GM12878 (cell line): ENCODE measurements around the gene CSMD2. TPM values are rescaled to one million over a fixed set of nuclear protein-coding genes. Genes with fewer than 3 reads are reported as not detected.

ENCODE experiments used
- ATAC-seq: fragments of 200-7000 bp; cut with Tn5 transposase; 3 replicates; pipeline ENCODE4 v1.9.1; 2020; ENCODE audit warnings: mild to moderate bottlenecking, moderate library complexity
- BruUV-seq: library from RNA; stranded (reverse); fragments of 400-500 nt; replicated peaks from 2 replicates; lab custom pipeline; 2021; lab: Mats Ljungman, UMichigan
- CTCF ChIA-PET: fragments of 300-600 bp; sonication (Branson Sonifier 250); formaldehyde crosslinking; extraction: SDS; loops from one replicate; lab custom pipeline; 2021; ENCODE audit warnings: inconsistent platforms; lab: Yijun Ruan, JAX
- POLR2A ChIA-PET: fragments of 350-600 bp; formaldehyde crosslinking; extraction: SDS; loops from one replicate; lab custom pipeline; 2021; ENCODE audit warnings: inconsistent platforms; lab: Charles Lee
- RAD21 ChIA-PET: fragments of 300-600 bp; sonication (Branson Sonifier 250); formaldehyde crosslinking; loops from one replicate; lab custom pipeline; 2023; ENCODE audit warnings: antibody characterized with exemption; ENCODE audit not compliant: unreplicated experiment; lab: Charles Lee
- SMC1A ChIA-PET: fragments of 300-600 bp; sonication (Branson Sonifier 250); formaldehyde crosslinking; loops from one replicate; lab custom pipeline; 2023; ENCODE audit not compliant: unreplicated experiment, uncharacterized antibody; lab: Charles Lee
- DNase-seq: peaks from one replicate; pipeline ENCODE4 v3.0.0-alpha.2; 2011; ENCODE audit warnings: low read depth, low spot score
- FAIRE-seq: peaks from 3 replicates; lab custom pipeline; 2011; peaks lifted over from hg19 to GRCh38; lab: Jason Lieb, UNC
- H2AFZ ChIP-seq: 2 replicates; pipeline ENCODE4 v1.6.0; 2011; ENCODE audit warnings: low read depth, low read length, control low read depth; ENCODE audit not compliant: control insufficient read depth
- H3K27ac ChIP-seq: 2 replicates; pipeline ENCODE4 v1.5.1; 2011; ENCODE audit warnings: control low read depth; ENCODE audit not compliant: control insufficient read depth, insufficient read depth
- H3K27me3 ChIP-seq, 2 experiments: replicated peaks in 1 of 2; 2 replicates each; pipeline versions ENCODE4 v1.6.0 to v1.6.1; 2011; ENCODE audit warnings: low read length in 1 of 2; ENCODE audit not compliant: control insufficient read depth in 2 of 2, insufficient read depth in 2 of 2
- H3K36me3 ChIP-seq, 2 experiments: 2 replicates each; pipeline ENCODE4 v1.5.1; 2011; ENCODE audit warnings: low read length in 1 of 2; ENCODE audit not compliant: control insufficient read depth in 2 of 2, insufficient read depth in 2 of 2
- H3K4me1 ChIP-seq: 2 replicates; pipeline ENCODE4 v1.6.1; 2011; ENCODE audit warnings: mild to moderate bottlenecking, low read length, moderate library complexity, mixed read lengths; ENCODE audit not compliant: control insufficient read depth, insufficient read depth
- H3K4me2 ChIP-seq: 2 replicates; pipeline ENCODE4 v1.6.0; 2011; ENCODE audit warnings: control low read depth; ENCODE audit not compliant: control insufficient read depth, insufficient read depth
- H3K4me3 ChIP-seq: fragments of 200-600 bp; sonication (generic); 2 replicates; pipeline ENCODE4 v1.5.1; 2016
- H3K79me2 ChIP-seq: 2 replicates; pipeline ENCODE4 v1.6.0; 2011; ENCODE audit warnings: low read length; ENCODE audit not compliant: control insufficient read depth, insufficient read depth
- H3K9ac ChIP-seq: 2 replicates; pipeline ENCODE4 v1.8.0; 2011; ENCODE audit warnings: low read length, control low read depth, mixed read lengths; ENCODE audit not compliant: control insufficient read depth, insufficient read depth
- H3K9me3 ChIP-seq: replicated peaks from 3 replicates; pipeline ENCODE4 v1.5.1; 2011; ENCODE audit warnings: mild to moderate bottlenecking, low read length; ENCODE audit not compliant: control insufficient read depth, insufficient read depth
- H4K20me1 ChIP-seq: 2 replicates; pipeline ENCODE4 v1.6.0; 2011; ENCODE audit not compliant: control insufficient read depth, insufficient read depth
- ATF2 ChIP-seq: IDR thresholded peaks from 2 replicates; pipeline ENCODE4 v1.6.1; 2012; ENCODE audit warnings: low read length, inconsistent platforms
- BHLHE40 ChIP-seq, 2 experiments: fragments of 450-650 bp in 1 of 2; IDR thresholded peaks; 2 replicates each; pipeline ENCODE4 v1.6.1; 2011 to 2017; ENCODE audit warnings: low read depth in 2 of 2, borderline replicate concordance in 1 of 2, improper control_type of control experiment in 1 of 2, low read length in 1 of 2, mild to moderate bottlenecking in 1 of 2
- CBX5 ChIP-seq: sonication (generic); IDR thresholded peaks from 2 replicates; pipeline ENCODE4 v1.6.1; 2016; ENCODE audit warnings: low read depth, moderate library complexity, mild to moderate bottlenecking, inconsistent platforms
- CHD1 ChIP-seq: IDR thresholded peaks from 2 replicates; pipeline ENCODE4 v1.6.1; 2012; ENCODE audit warnings: low read depth, low read length, improper control_type of control experiment
- EZH2 ChIP-seq: IDR thresholded peaks from 2 replicates; pipeline ENCODE4 v1.6.1; 2012; ENCODE audit warnings: low read depth, mild to moderate bottlenecking, control low read depth, inconsistent platforms, low read length, borderline replicate concordance; ENCODE audit not compliant: control insufficient read depth
- FOXM1 ChIP-seq: IDR thresholded peaks from 2 replicates; pipeline ENCODE4 v1.6.1; 2012; ENCODE audit warnings: low read depth, mild to moderate bottlenecking, inconsistent platforms, low read length, moderate library complexity
- GABPA ChIP-seq: IDR thresholded peaks from 2 replicates; pipeline ENCODE4 v1.6.1; 2014; ENCODE audit warnings: antibody characterized with exemption, low read depth, mild to moderate bottlenecking, inconsistent platforms
- HCFC1 ChIP-seq: fragments of 150-350 bp; IDR thresholded peaks from 2 replicates; pipeline ENCODE4 v1.6.1; 2014; ENCODE audit warnings: low read length
- MYC ChIP-seq: IDR thresholded peaks from 2 replicates; pipeline ENCODE4 v1.6.1; 2011; ENCODE audit warnings: mild to moderate bottlenecking, low read length, moderate library complexity, inconsistent platforms; ENCODE audit not compliant: insufficient read depth, insufficient replicate concordance, insufficient read length, severe bottlenecking
- NR2C1 ChIP-seq: fragments of 450-650 bp; IDR thresholded peaks from 2 replicates; pipeline ENCODE4 v1.6.1; 2017; ENCODE audit warnings: antibody characterized with exemption, mild to moderate bottlenecking, moderate library complexity
- PAX5 ChIP-seq: IDR thresholded peaks from 2 replicates; pipeline ENCODE4 v1.6.1; 2011; ENCODE audit warnings: low read depth, low read length, borderline replicate concordance
- RUNX3 ChIP-seq: IDR thresholded peaks from 2 replicates; pipeline ENCODE4 v1.6.1; 2012; ENCODE audit warnings: low read length, inconsistent platforms
- SMAD1 ChIP-seq: fragments of 450-650 bp; IDR thresholded peaks from 2 replicates; pipeline ENCODE4 v1.6.1; 2018; ENCODE audit warnings: mild to moderate bottlenecking, low read depth; ENCODE audit not compliant: partially characterized antibody
- SRF ChIP-seq, 2 experiments: IDR thresholded peaks; 2 replicates each; pipeline ENCODE4 v1.6.1; 2011; ENCODE audit warnings: low read depth in 2 of 2, low read length in 2 of 2, mild to moderate bottlenecking in 1 of 2, moderate library complexity in 1 of 2
- TCF3 ChIP-seq: IDR thresholded peaks from 2 replicates; pipeline ENCODE4 v1.6.1; 2012; ENCODE audit warnings: low read depth, mild to moderate bottlenecking, low read length, borderline replicate concordance; ENCODE audit not compliant: insufficient read depth
- ZBED1 ChIP-seq: IDR thresholded peaks from 2 replicates; pipeline ENCODE4 v1.6.1; 2016; ENCODE audit warnings: borderline replicate concordance
- ZNF217 ChIP-seq: fragments of 450-650 bp; IDR thresholded peaks from 2 replicates; pipeline ENCODE4 v1.6.1; 2017; ENCODE audit warnings: antibody characterized with exemption, mild to moderate bottlenecking
- ZSCAN29 ChIP-seq: fragments of 450-650 bp; IDR thresholded peaks from 2 replicates; pipeline ENCODE4 v1.6.1; 2017; ENCODE audit warnings: mild to moderate bottlenecking, moderate library complexity
- WGBS: methylation state at CpG from one replicate; pipeline ENCODE4 v1.1.6; 2016; ENCODE audit warnings: low lambda C conversion rate; ENCODE audit not compliant: insufficient replicate concordance, insufficient coverage; ENCODE audit errors: missing lambda C conversion rate; 5-methylcytosine and 5-hydroxymethylcytosine counted together
- in situ Hi-C: fragments of 300-500 bp; cut with MboI; formaldehyde crosslinking; loops from 9 replicates; pipeline ENCODE4 v1.14.3; 2018; ENCODE audit warnings: mixed read lengths
- intact Hi-C: fragments of 100-400 bp; cut with micrococcal nuclease; formaldehyde crosslinking; loops from one replicate; pipeline ENCODE4 v1.14.2; 2022; ENCODE audit not compliant: unreplicated experiment
- polyA plus RNA-seq, 11 experiments: library from polyadenylated mRNA; depleted of rRNA in 4 of 11; unstranded in 6 of 11; stranded (reverse) in 5 of 11; fragments of >200 nt; fragmentation: Nextera tagmentation in 4 of 11; fragmentation: Illumina TruSeq in 1 of 11; extraction: Ambion mirVana in 4 of 11; extraction: Trizol in 1 of 11; gene quantifications; 1 replicate in 1 of 11; 2 replicates in 10 of 11; pipeline versions ENCODE4 v1.2.1 to v1.2.3, GENCODE V29; 2011 to 2016; ENCODE audit warnings: inconsistent platforms in 2 of 11, missing spikeins in 2 of 11, low read depth in 1 of 11
- total RNA-seq, 4 experiments: library from RNA; depleted of rRNA in 3 of 4; stranded (reverse); fragments of >200 nt in 3 of 4; fragmentation: Illumina TruSeq in 1 of 4; extraction: Trizol in 1 of 4; gene quantifications; 2 replicates each; pipeline versions ENCODE4 v1.2.1 to v1.2.3, GENCODE V29; 2013 to 2021

CSMD2 gene
- total and polyA plus RNA-seq, 10 of the 15 experiments (the other 5 are each of a cell fraction or from before 2014, with no cell fraction given) = under 0.01 TPM; not detected in 9

GRCh38 chr1:34212673-34213072, 47.6 kb upstream of the CSMD2 start:
- ChIA-PET SMC1A (no interaction called here), POLR2A (no interaction called here), RAD21 (no interaction called here), CTCF (no interaction called here)
- H4K20me1 ChIP-seq = no peaks in the 10 kb centered on the region
- H3K4me1 ChIP-seq = no peaks in the 10 kb centered on the region
- FAIRE-seq = no peak
- in situ Hi-C loops (no loop called here), intact Hi-C loops (no loop called here)
- no peak overlapping the region for H3K4me3 ChIP-seq
- H3K9me3 ChIP-seq = no peaks in the 10 kb centered on the region
- BruUV-seq = no TSS peak
- no peak for DNase-seq
- H3K4me2 ChIP-seq = no peak overlapping the region
- H3K27ac ChIP-seq = no peak overlapping the region
- WGBS = 42% methylated on average over 4 of the region's 4 CpGs
- ATAC-seq = no peak
- TF ChIP-seq ZNF217 (no peak), BHLHE40 (IDR thresholded peaks at IDR 0.05; ENCODE audit: borderline replicate concordance in 1 of 2, low read depth in 2 of 2, low read length in 1 of 2) (no peak), SMAD1 (no peak), CHD1 (no peak), GABPA (no peak), RUNX3 (no peak), HCFC1 (no peak), CBX5 (no peak)
- no peaks in the 10 kb centered on the region for H3K27me3 ChIP-seq
- H3K36me3 ChIP-seq = no peaks in the 10 kb centered on the region
- H2AFZ ChIP-seq = no peak overlapping the region
- no peaks in the 10 kb centered on the region for H3K79me2 ChIP-seq
- no peak overlapping the region for H3K9ac ChIP-seq

GRCh38 chr1:34199927-34200326, 34.9 kb upstream of the CSMD2 start:
- FAIRE-seq = no peak
- RAD21 ChIA-PET = no interaction called here
- Histone ChIP-seq H3K4me2 (no peak overlapping the region), H3K27me3 (peaks cover 0 to 7% of the 10 kb centered on the region in 2 experiments; a peak in 2 of 4 replicates), H3K9ac (no peak overlapping the region), H4K20me1 (no peaks in the 10 kb centered on the region), H3K9me3 (no peaks in the 10 kb centered on the region), H3K4me3 (no peak overlapping the region), H3K27ac (no peak overlapping the region), H3K79me2 (no peaks in the 10 kb centered on the region), H2AFZ (no peak overlapping the region), H3K4me1 (no peaks in the 10 kb centered on the region), H3K36me3 (no peaks in the 10 kb centered on the region)
- WGBS = 9% methylated on average over 1 of the region's 1 CpG
- POLR2A ChIA-PET = no interaction called here
- no peak for ATAC-seq
- no TSS peak for BruUV-seq
- DNase-seq = no peak
- in situ Hi-C loops (no loop called here), intact Hi-C loops (no loop called here)
- SMC1A ChIA-PET = no interaction called here
- CTCF ChIA-PET = no interaction called here
- TF ChIP-seq FOXM1 (no peak), MYC (no peak), EZH2 (no peak), TCF3 (no peak), ZSCAN29 (no peak), ZBED1 (no peak), NR2C1 (no peak), ATF2 (no peak), PAX5 (no peak), SRF (IDR thresholded peaks at IDR 0.05; ENCODE audit: low read depth in 2 of 2, low read length in 2 of 2) (no peak)
